GM21447 (cell line): ENCODE results near the gene GARRE1.
A peak's percentile ranks its signal among the peaks of the same experiment; 100 is the strongest.
"Not testable (repeated sequence)": the region's sequence is repeated elsewhere in the genome, so short reads cannot be mapped to it uniquely, and the experiment has no call there.

ENCODE experiments used
- ATAC-seq: cut with Tn5 transposase; IDR thresholded peaks from one replicate; pipeline ENCODE4 v1.9.1; 2021; ENCODE audit not compliant: unreplicated experiment

The GARRE1 gene

GRCh38 chr19:34254046-34254697 lies at the start of gene GARRE1:
TSS of gene GARRE1 (plus strand) at chr19:34254554. CDS start at chr19:34300474, 45,920 bp downstream.
- peak; percentile 84 for ATAC-seq

GRCh38 chr19:34205324-34205723 lies 49.0 kb upstream of the GARRE1 start:
- ATAC-seq: not testable (repeated sequence)

GRCh38 chr19:34208291-34208884 lies 46.0 kb upstream of the GARRE1 start:
- ATAC-seq: no peak

DNA sequence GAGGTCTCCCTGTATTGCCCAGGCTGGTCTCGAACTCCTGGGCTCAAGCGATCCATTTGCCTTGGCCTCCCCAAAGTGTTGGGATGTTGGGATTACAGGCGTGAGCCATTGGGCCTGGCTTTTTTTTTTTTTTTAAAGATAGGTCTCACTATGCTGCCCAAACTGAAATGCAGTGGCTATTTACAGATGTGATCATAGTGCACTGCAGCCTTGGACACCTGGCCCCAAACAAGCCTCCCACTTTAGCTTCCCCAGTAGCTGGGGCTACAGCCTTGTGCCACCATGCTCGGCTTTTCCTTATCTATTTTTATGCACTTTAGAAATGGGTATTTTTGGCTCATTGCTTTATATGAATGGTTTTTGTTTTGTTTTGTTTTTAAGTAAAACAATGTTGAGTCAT lies 44.6 kb upstream of the GARRE1 start:
- ATAC-seq: no peak

DNA sequence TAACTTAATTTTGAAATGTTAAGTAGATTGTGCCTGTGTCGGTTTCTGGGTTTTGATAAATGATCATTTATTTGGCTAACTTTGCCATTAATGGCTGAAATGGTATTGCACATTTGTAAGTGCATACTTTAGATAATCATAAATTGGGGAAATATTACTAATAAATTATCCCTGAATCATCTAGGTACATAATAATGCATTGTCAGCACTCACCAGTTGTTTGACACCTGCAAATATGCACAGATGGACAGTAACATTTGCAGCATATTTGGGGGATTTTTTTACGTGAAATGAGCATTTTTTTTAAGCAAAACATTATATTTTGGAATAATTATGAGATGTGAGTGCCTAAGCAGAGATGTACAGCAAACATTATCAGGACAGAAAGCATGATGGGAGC lies 41.1 kb upstream of the GARRE1 start:
- ATAC-seq: no peak

DNA sequence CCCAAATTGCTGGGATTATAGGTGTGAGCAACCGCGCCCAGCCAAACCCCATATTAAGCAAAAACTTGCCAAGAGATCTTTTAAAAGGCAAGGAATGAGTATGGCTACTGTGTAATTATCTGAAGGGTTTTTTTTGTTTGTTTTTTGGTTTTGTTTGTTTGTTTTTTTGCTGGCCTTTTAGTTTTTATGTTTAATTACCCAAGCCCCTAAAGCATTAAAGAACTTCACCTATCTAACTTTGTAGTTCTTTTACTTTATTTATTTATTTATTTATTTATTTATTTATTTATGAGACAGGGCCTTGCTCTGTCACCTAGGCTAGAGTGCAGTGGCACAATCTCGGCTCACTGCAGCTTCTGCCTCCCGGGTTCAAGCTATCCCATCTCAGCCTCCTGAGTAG lies 40.3 kb upstream of the GARRE1 start:
- no peak for ATAC-seq

DNA sequence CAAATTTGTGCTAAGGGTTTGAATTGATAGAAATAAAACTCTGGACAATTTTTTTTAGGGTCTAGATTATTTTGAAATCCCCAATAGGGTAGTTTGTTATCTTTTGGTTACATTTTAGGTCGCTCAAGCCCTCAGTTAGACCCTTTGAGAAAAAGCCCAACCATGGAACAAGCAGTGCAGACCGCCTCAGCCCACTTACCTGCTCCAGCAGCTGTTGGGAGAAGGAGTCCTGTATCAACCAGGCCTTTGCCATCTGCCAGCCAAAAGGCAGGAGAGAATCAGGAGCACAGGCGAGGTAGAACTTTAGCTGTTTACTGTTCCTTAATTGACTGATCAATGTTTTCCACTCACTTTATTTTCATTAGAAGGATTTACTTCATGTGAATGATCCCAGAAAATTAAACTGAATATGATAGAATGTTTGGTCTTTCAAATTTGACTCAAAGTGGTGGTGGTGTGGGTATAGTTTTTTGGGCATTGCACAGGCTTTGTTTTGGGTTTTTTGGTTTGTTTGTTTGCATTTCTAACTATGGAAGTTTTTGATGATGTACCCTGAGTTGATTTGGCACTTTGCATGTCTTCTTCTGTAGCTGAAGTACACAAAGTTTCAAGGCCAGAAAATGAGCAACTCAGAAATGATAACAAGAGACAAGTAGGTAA lies 39.2 kb upstream of the GARRE1 start:
- ATAC-seq: no peak

GRCh38 chr19:34215666-34216038 lies 38.7 kb upstream of the GARRE1 start:
- ATAC-seq: no peak

DNA sequence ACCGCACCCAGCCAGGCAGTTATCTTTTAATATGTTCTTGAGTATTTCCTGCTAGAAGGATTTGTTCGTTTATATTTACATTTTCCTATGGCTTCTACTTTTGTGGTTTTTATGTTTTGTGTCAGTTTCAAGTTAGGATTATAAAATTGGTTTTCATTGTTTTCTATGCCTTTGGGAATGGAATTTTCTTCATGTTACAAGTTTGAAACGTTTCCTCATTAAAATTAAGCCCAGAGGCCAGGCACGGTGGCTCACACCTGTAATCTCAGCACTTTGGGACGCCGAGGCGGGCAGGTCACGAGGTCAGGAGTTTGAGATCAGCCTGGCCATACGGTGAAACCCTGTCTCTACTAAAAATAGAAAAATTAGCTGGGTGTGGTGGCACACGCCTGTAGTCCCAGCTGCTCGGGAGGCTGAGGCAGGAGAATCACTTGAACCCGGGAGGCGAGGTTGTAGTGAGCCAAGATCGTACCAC lies 37.6 kb upstream of the GARRE1 start:
- ATAC-seq: not testable (repeated sequence)

GRCh38 chr19:34217952-34218817 lies 36.2 kb upstream of the GARRE1 start:
- ATAC-seq: no peak

DNA sequence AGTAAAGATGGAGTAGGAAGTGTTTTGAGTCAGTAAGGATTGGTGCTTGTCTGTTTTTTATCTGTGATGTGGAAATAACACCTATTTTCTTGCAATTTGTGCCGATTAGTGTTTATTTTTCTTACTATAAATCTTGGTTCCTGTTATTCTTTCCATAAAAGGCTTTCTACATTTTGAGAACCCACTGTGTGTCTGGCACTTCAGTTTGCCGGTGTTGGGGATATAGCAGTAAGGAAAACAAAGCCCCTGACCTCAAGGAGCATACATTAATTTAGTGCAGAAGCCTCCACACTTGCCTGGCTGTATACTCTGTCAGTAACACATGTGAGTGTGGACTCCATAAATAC lies 35.6 kb upstream of the GARRE1 start:
- ATAC-seq: no peak

DNA sequence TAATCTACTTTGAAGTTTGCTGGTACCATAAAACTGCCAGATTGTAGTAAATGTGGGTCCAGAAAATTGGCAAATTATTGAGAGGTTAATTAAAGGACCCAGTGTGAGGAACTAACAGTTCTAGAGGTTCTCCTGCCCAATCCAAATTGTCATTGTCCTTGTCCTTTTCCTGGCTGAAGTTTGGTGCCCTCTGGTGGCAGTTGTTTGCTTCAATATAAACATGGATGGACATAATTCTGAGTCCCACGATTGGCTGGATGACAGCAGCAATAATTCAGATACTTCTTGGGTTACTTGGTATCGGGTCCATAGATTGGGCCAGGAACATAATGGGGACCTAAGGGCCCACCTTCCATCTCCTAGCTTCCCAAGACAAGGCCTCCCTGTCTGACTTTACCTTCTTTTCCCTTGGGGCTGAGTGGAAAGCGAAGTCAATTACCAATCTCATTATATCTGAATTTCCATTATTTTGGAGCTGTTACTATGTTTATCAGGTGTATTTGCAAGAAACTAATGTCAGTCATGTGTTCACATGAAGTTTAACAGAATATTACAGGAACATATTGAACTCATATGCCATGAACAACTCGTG lies 33.8 kb upstream of the GARRE1 start:
- no peak for ATAC-seq

GRCh38 chr19:34222386-34222785 lies 32.0 kb upstream of the GARRE1 start:
- no peak for ATAC-seq

- no peak for ATAC-seq
Measured at GRCh38 chr19:34224996-34225658, 29.2 kb upstream of the GARRE1 start.

DNA sequence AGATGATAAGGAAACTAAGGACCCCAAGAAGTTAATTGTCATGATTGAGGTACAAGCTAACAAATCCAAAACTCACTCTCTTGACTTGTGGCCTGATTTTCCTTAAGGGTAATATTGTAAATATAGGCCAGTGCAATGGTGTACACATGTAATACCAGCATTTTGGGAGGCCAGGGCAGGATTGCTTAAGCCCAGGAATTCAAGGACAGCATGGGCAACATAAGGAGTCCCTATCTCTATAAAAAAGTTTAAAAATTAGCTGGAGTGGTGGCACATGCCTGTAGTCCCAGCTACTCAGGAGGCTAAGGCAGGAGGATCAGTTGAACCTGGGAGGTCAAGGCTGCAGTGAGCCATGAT lies 28.7 kb upstream of the GARRE1 start:
- no peak for ATAC-seq

DNA sequence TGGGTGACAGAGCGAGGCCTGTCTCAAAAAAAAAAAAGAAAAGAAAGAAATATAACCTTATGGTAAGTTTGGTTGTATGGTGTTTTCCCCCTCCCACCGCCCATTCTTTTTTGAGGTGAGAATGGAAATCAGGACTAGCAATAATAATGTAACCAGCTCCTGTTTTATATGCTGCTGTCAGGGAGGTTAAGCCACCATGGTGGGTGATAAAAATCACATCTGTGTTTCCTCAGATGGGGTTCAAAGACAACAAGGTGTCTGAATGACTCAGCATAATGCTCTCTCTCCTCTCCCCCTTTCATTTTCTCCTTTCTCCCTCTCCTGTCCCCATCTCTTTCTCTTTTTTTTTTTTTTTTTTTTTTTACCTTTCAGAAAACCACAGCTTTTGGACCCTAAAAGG lies 28.3 kb upstream of the GARRE1 start:
- no peak for ATAC-seq

DNA sequence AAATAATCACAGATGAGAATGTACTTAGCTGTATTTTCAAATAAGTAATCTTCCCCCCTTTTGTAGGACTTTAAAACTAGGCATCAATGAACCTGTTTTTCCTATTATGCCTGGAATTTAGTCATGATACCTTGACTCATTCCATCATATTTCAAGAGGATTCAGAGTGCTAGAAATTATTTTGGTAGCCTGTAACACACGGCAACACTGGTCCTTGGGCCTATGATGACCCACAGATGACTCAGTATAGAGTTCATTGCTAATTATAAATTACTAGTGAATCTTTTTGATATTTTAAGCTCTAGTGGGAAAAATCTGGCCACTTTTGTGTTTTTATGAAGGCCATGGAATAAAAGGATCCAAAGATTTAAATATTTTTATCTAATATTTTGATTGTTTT lies 26.0 kb upstream of the GARRE1 start:
- ATAC-seq: no peak

DNA sequence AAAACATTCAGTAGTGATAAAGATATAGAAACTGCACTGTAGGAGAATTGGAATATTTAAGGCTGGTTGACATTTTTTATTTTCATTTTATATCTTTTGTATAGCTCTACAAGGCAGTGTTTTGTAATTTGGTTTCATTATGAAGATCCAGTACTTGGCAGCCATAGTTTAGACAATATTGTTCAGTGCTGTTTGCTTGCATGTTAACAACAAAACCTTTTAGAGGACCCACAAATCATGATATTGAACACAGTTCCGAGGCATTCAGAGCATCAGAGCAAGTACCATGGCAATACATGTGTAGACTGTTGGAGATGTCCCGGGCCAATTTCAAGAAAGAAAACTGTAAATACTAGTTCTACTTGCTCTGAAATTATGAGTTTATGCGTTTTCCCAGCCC lies 25.6 kb upstream of the GARRE1 start:
- ATAC-seq: no peak

- ATAC-seq: no peak
Measured at GRCh38 chr19:34229721-34230120, 24.6 kb upstream of the GARRE1 start.

- no peak for ATAC-seq
Measured at GRCh38 chr19:34230820-34231219, 23.5 kb upstream of the GARRE1 start.

GRCh38 chr19:34231439-34231838 lies 22.9 kb upstream of the GARRE1 start:
- no peak for ATAC-seq
